Stimulated activated naive CD8-positive, alpha-beta T cell treated with anti-CD3 and anti-CD28 coated beads, Interleukin-15, Interleukin-2, amounts not matched to agents 100 U/mL and 50 U/mL, for 24 hours (primary cell): Measurements from ENCODE around the gene RSPH10B.
"Not testable (repeated sequence)": the region's sequence is repeated elsewhere in the genome, so short reads cannot be mapped to it uniquely, and the experiment has no call there.

Experiments used
- ATAC-seq: fragments of 150-1000 bp; cut with Tn5 transposase; one replicate; pipeline ENCODE4 v1.10.0; 2021
- DNase-seq: peaks from one replicate; pipeline ENCODE4 v3.0.0; 2021

Gene RSPH10B

GRCh38 chr7:5926263-5926870 is 44.1 kb downstream of the RSPH10B start:
- DNase-seq, ATAC-seq: not testable (repeated sequence)

GRCh38 chr7:5924630-5925029 is 45.9 kb downstream of the RSPH10B start:
- peak; percentile 57 for ATAC-seq
- not testable (repeated sequence) for DNase-seq

GRCh38 chr7:5924180-5924579 is 46.3 kb downstream of the RSPH10B start:
- ATAC-seq = not testable (repeated sequence)

GRCh38 chr7:5916529-5916928 is 54.0 kb downstream of the RSPH10B start:
- not testable (repeated sequence) for DNase-seq, ATAC-seq

More at GRCh38 chr7:5924180-5924579, 46.3 kb downstream of the RSPH10B start:
- not testable (repeated sequence) for DNase-seq

- not testable (repeated sequence) for ATAC-seq, DNase-seq
Observed at GRCh38 chr7:5908835-5909234, 61.7 kb downstream of the RSPH10B start.

- ATAC-seq, DNase-seq: not testable (repeated sequence)
Observed at GRCh38 chr7:5904726-5905125, 65.8 kb downstream of the RSPH10B start.

GRCh38 chr7:5903002-5903401 is 67.5 kb downstream of the RSPH10B start:
- not testable (repeated sequence) for ATAC-seq

GRCh38 chr7:5898480-5899224 is 71.8 kb downstream of the RSPH10B start, which contains the start of gene CCZ1:
Gene CCZ1, plus strand, starts transcription at chr7:5898733. Its CDS starts 67 bp downstream, at chr7:5898800.
- ATAC-seq = peak; percentile 93
- DNase-seq = peak; percentile 55

More at GRCh38 chr7:5903002-5903401, 67.5 kb downstream of the RSPH10B start:
- not testable (repeated sequence) for DNase-seq

GRCh38 chr7:5897369-5897919 is 73.0 kb downstream of the RSPH10B start:
- DNase-seq, ATAC-seq: not testable (repeated sequence)

GRCh38 chr7:5892498-5892897 is 78.0 kb downstream of the RSPH10B start:
- no peak for ATAC-seq
- no peak for DNase-seq

GRCh38 chr7:5890244-5890643 is 80.2 kb downstream of the RSPH10B start:
- ATAC-seq, DNase-seq: not testable (repeated sequence)

GRCh38 chr7:5888021-5888420 is 82.5 kb downstream of the RSPH10B start:
- ATAC-seq, DNase-seq: not testable (repeated sequence)

GRCh38 chr7:5884431-5884830 is 86.1 kb downstream of the RSPH10B start:
- not testable (repeated sequence) for ATAC-seq, DNase-seq

GRCh38 chr7:5880106-5880505 is 90.4 kb downstream of the RSPH10B start:
- ATAC-seq, DNase-seq: not testable (repeated sequence)

- not testable (repeated sequence) for ATAC-seq, DNase-seq
Observed at GRCh38 chr7:5879591-5879990, 90.9 kb downstream of the RSPH10B start.
